Measurements from ENCODE around the gene SLC3A2. TPM values are rescaled to one million over a fixed set of nuclear protein-coding genes. Genes with fewer than 3 reads are reported as not detected.
A peak's percentile ranks its signal among the peaks of the same experiment; 100 is the strongest.

SLC3A2 gene
- total RNA-seq (190 and 208 TPM in 2 replicates), polyA plus RNA-seq (337 and 344 TPM in 2 replicates), polyA minus RNA-seq (194 and 205 TPM in 2 replicates), Bru-seq, nascent RNA (percentile 83 among the genes with signal in this experiment), BruChase-seq, experiment 1, labeled RNA remaining after a 6-hour chase (percentile 75 among the genes with signal in this experiment), BruChase-seq, experiment 2, labeled RNA remaining after a 2-hour chase (percentile 85 among the genes with signal in this experiment)
- polyA plus RNA-seq (2011; cell fraction: cytosol; rRNA removed) = 198 and 221 TPM in 2 replicates
- polyA plus RNA-seq (2011; cell fraction: nucleus; rRNA removed) = 576 and 592 TPM in 2 replicates
- polyA plus RNA-seq (2012) = 149 and 184 TPM in 2 replicates
- polyA minus RNA-seq (2011; cell fraction: cytosol; rRNA and poly(A)+ RNA removed) = 579 TPM
- 229 and 240 TPM in 2 replicates for polyA minus RNA-seq (2011; cell fraction: nucleus; rRNA and poly(A)+ RNA removed)
- long read RNA-seq, transcript SLC3A2-203 (12 exons, 2,161 nt) = minor isoform, 24 of 610 reads
- long read RNA-seq, transcript SLC3A2-201 (9 exons, 1,904 nt) = major isoform, 416 of 610 reads
- long read RNA-seq, transcript SLC3A2-208 (8 exons, 1,486 nt) = minor isoform, 41 of 610 reads
- long read RNA-seq, transcript SLC3A2-206 (11 exons, 2,084 nt) = minor isoform, 19 of 610 reads
- long read RNA-seq, partial matches to known transcripts = 13 of 610 reads
- long read RNA-seq, other reads (novel, unspliced or antisense) = 85 of 610 reads

- H3K4me1 ChIP-seq (ENCODE audit: control insufficient read depth, extremely low read depth, insufficient read depth, low read length) = peaks cover 45% of the 10 kb centered on the region
- dilution Hi-C loops (cut with MboI; ENCODE audit: extremely low pct_ligation_motif_present, low sequenced_read_pairs) = no loop called here
- POLR2A ChIA-PET = interaction anchor here (0.7 to 2.3 kb wide), 15 partner anchors 9 to 153 kb away, joined by 3 to 25 read pairs (median 6); partner anchors contain the start of genes HNRNPUL2, TAF6L and TMEM179B
- TSS peak; percentile 68 for BruUV-seq (replicated peaks)
- no peaks in the 10 kb centered on the region for H3K9me1 ChIP-seq (replicated peaks; ENCODE audit: control insufficient read depth, extremely low read depth, insufficient read depth, low read length)
- intact Hi-C loops (cut with micrococcal nuclease) = loop anchor here (1.0 to 5.0 kb wide), 6 partner anchors 26 to 484 kb away; partner anchors contain the start of genes HNRNPUL2, TAF6L, TMEM179B and TTC9C
- peak within 1 kb of the TSS; percentile 75 to 100 (median 95) for H3K4me3 ChIP-seq (replicated peaks in 1 of 3; ENCODE audit: insufficient read depth in 1 of 3, low read depth in 1 of 3, low read length in 3 of 3)
- H3K36me3 ChIP-seq (ENCODE audit: control insufficient read depth in 2 of 2, extremely low read depth in 1 of 2, insufficient read depth in 2 of 2, low read length in 2 of 2) = peaks cover 20 to 26% of the 10 kb centered on the region in 2 experiments
- H4K20me1 ChIP-seq (replicated peaks; ENCODE audit: control insufficient read depth, extremely low read depth, insufficient read depth, low read length) = peaks cover 5% of the 10 kb centered on the region
- TF ChIP-seq POLR2AphosphoS5 (IDR thresholded peaks at IDR 0.05; ENCODE audit: insufficient read depth, low read depth, low read length) (peak; percentile 99), GATA2 (IDR thresholded peaks at IDR 0.05; ENCODE audit: insufficient read depth, insufficient read length, low read depth, low read length) (no peak), CTCF (IDR thresholded peaks at IDR 0.05; ENCODE audit: extremely low read depth in 1 of 2, insufficient read depth in 1 of 2, low read depth in 1 of 2, low read length in 2 of 2) (peak; percentile 63 to 89), EZH2 (IDR thresholded peaks at IDR 0.05; ENCODE audit: borderline replicate concordance, low read depth, low read length, severe bottlenecking) (no peak), POLR2A (IDR thresholded peaks at IDR 0.05; ENCODE audit: low read depth, low read length) (peak; percentile 99), FOS (IDR thresholded peaks at IDR 0.05; ENCODE audit: borderline replicate concordance, insufficient read depth, low read length) (no peak), JUN (IDR thresholded peaks at IDR 0.05; ENCODE audit: borderline replicate concordance, insufficient read depth, insufficient read length, low read depth) (no peak), MAX (IDR thresholded peaks at IDR 0.05; ENCODE audit: insufficient read depth, insufficient read length) (no peak), MYC (IDR thresholded peaks at IDR 0.05; ENCODE audit: low read depth, low read length) (no peak)
- CTCF ChIA-PET = interaction anchor here (0.6 to 1.7 kb wide), 20 partner anchors 9 to 289 kb away, joined by 3 to 36 read pairs (median 3); partner anchors contain the start of genes HNRNPUL2, STX5, TMEM179B and TTC9C
- peak within 1 kb of the TSS; percentile 94 for H3K4me2 ChIP-seq (ENCODE audit: insufficient read depth, low read length)
- FAIRE-seq (peak; percentile 91), DNase-seq (ENCODE audit: low read depth, low spot score) (peak; percentile 91)
- H3K27ac ChIP-seq (ENCODE audit: insufficient read depth, low read depth, low read length) = peak within 1 kb of the TSS; percentile 100
- peaks cover 51% of the 10 kb centered on the region for H3K79me2 ChIP-seq (ENCODE audit: control insufficient read depth, insufficient read depth, low read length)
- H3K27me3 ChIP-seq (ENCODE audit: control insufficient read depth in 2 of 2, insufficient read depth in 2 of 2, low read length in 2 of 2) = no peaks in the 10 kb centered on the region
- H3K9me3 ChIP-seq (replicated peaks; ENCODE audit: control insufficient read depth, insufficient read depth, low read length) = no peaks in the 10 kb centered on the region
- peak within 1 kb of the TSS; percentile 100 for H3K9ac ChIP-seq (replicated peaks; ENCODE audit: extremely low read depth, insufficient read depth, low read length)
- peak within 1 kb of the TSS; percentile 39 for H2AFZ ChIP-seq (ENCODE audit: low read depth, low read length)
Observed at GRCh38 chr11:62880803-62881578, at the start of gene SLC3A2. Gene SLC3A2 (plus strand): TSS chr11:62880896. CDS start chr11:62881024, 128 bp downstream.

Measured in endothelial cell of umbilical vein (primary cell).